Activated naive CD4-positive, alpha-beta T cell treated with anti-CD3 and anti-CD28 coated beads, Interleukin-2, amount 50 U/mL, for 24 hours (primary cell): ENCODE measurements around the gene MON1B.
"Not testable (repeated sequence)": the region's sequence is repeated elsewhere in the genome, so short reads cannot be mapped to it uniquely, and the experiment has no call there.

Experiments
- H3K27ac Mint-ChIP-seq: one replicate; pipeline ENCODE4 v1.8.0; 2021; ENCODE audit warnings: mild to moderate bottlenecking, mixed read lengths
- H3K27me3 Mint-ChIP-seq: one replicate; pipeline ENCODE4 v1.8.0; 2021; ENCODE audit warnings: mixed read lengths
- H3K36me3 Mint-ChIP-seq: one replicate; pipeline ENCODE4 v1.8.0; 2021; ENCODE audit warnings: mixed read lengths
- H3K4me1 Mint-ChIP-seq: one replicate; pipeline ENCODE4 v1.8.0; 2021; ENCODE audit warnings: mixed read lengths
- H3K4me3 Mint-ChIP-seq: one replicate; pipeline ENCODE4 v1.8.0; 2021; ENCODE audit warnings: mild to moderate bottlenecking, mixed read lengths
- H3K9me3 Mint-ChIP-seq: one replicate; pipeline ENCODE4 v1.8.0; 2021; ENCODE audit warnings: mixed read lengths

The MON1B gene

DNA sequence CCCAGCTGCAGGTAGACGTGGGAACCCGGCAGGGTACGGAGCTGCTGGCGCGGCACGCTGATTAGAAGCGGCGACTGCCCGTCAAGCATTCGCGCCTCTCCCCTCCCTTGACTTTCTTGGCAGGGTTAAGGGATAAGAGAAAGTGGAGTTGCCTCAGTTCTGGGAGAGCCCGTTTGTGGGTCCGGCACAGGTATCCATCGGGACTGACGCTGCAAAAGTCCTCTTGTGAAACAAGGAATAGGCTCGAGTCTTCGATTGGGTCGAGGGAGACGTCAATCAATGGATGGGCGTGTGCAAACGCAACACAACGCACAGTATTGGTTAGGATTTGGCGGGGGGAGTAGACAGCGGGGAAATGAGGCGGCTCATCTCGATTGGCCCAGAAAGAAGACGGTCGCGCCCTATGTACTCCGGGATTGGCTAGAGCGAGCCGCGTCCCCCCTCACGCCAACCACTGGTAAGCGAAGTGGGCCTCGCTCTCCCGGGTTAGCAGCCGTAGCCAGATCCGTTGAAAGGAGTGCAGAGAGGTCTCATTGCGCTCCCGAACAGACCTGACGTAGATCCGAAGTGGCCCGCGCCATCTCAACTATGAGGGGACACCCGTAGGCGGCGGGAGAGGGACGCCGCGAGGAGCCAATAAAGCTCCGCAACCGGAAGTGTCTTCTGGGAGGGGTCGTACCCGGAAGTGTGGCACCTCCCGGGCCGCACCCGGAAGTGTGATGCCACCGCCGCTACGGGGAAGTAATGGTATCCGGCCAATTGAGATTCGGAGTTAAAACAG, at the start of gene MON1B:
Gene MON1B (plus strand): TSS at position 713 of the 781 bp plus-strand sequence. CDS start 296 bp downstream, outside the sequence.
- H3K4me1 Mint-ChIP-seq: peaks cover 46% of the 10 kb centered on the region
- H3K9me3 Mint-ChIP-seq: no peaks in the 10 kb centered on the region
- H3K27ac Mint-ChIP-seq: peak within 1 kb of the TSS; percentile 99
- peaks cover 3% of the 10 kb centered on the region for H3K27me3 Mint-ChIP-seq
- H3K36me3 Mint-ChIP-seq: peaks cover 22% of the 10 kb centered on the region
- peak within 1 kb of the TSS; percentile 93 for H3K4me3 Mint-ChIP-seq

- Mint-ChIP-seq H3K36me3 (no peaks in the 10 kb centered on the region), H3K27ac (no peak overlapping the region), H3K9me3 (peaks cover 15% of the 10 kb centered on the region), H3K27me3 (peaks cover 10% of the 10 kb centered on the region), H3K4me1 (no peaks in the 10 kb centered on the region), H3K4me3 (no peak overlapping the region)
Observed at GRCh38 chr16:77143364-77143763, 47.6 kb upstream of the MON1B start.

- H3K9me3 Mint-ChIP-seq: peaks cover 15% of the 10 kb centered on the region
- H3K36me3 Mint-ChIP-seq: no peaks in the 10 kb centered on the region
- peaks cover 11% of the 10 kb centered on the region for H3K27me3 Mint-ChIP-seq
- no peak overlapping the region for H3K4me3 Mint-ChIP-seq
- no peak overlapping the region for H3K27ac Mint-ChIP-seq
- H3K4me1 Mint-ChIP-seq: no peaks in the 10 kb centered on the region
Observed at GRCh38 chr16:77148121-77148520, 42.9 kb upstream of the MON1B start.

- no peaks in the 10 kb centered on the region for H3K4me1 Mint-ChIP-seq
- no peak overlapping the region for H3K27ac Mint-ChIP-seq
- peaks cover 23% of the 10 kb centered on the region for H3K27me3 Mint-ChIP-seq
- no peaks in the 10 kb centered on the region for H3K9me3 Mint-ChIP-seq
- H3K36me3 Mint-ChIP-seq: no peaks in the 10 kb centered on the region
- no peak overlapping the region for H3K4me3 Mint-ChIP-seq
Observed at GRCh38 chr16:77157346-77158058, 33.5 kb upstream of the MON1B start.

- H3K27me3 Mint-ChIP-seq: peaks cover 24% of the 10 kb centered on the region
- H3K4me1 Mint-ChIP-seq: no peaks in the 10 kb centered on the region
- no peaks in the 10 kb centered on the region for H3K9me3 Mint-ChIP-seq
- H3K36me3 Mint-ChIP-seq: no peaks in the 10 kb centered on the region
- H3K4me3 Mint-ChIP-seq: no peak overlapping the region
- H3K27ac Mint-ChIP-seq: no peak overlapping the region
Observed at GRCh38 chr16:77158293-77158692, 32.7 kb upstream of the MON1B start.

DNA sequence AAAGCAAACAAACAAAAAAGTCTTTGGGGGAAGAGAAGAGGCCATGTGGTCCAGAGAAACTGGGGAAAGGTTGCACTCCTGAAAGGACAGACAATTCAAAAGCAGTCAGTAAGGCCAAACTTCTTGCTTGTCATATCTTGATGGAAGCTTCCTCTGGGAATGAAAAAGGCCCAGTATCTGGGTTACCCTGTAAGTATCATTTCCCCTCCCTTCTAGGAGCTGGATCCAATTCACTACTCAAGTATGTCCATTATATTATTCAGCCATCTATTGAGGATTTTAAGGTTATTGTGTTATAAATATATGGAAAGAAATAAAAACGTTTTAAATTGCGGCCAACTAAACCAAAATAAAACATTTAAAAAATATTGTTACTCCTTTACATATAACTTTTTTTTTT, 26.0 kb upstream of the MON1B start:
- no peaks in the 10 kb centered on the region for H3K36me3 Mint-ChIP-seq
- no peak overlapping the region for H3K27ac Mint-ChIP-seq
- no peaks in the 10 kb centered on the region for H3K4me1 Mint-ChIP-seq
- H3K4me3 Mint-ChIP-seq: no peak overlapping the region
- H3K27me3 Mint-ChIP-seq: peaks cover 19% of the 10 kb centered on the region
- H3K9me3 Mint-ChIP-seq: no peaks in the 10 kb centered on the region

DNA sequence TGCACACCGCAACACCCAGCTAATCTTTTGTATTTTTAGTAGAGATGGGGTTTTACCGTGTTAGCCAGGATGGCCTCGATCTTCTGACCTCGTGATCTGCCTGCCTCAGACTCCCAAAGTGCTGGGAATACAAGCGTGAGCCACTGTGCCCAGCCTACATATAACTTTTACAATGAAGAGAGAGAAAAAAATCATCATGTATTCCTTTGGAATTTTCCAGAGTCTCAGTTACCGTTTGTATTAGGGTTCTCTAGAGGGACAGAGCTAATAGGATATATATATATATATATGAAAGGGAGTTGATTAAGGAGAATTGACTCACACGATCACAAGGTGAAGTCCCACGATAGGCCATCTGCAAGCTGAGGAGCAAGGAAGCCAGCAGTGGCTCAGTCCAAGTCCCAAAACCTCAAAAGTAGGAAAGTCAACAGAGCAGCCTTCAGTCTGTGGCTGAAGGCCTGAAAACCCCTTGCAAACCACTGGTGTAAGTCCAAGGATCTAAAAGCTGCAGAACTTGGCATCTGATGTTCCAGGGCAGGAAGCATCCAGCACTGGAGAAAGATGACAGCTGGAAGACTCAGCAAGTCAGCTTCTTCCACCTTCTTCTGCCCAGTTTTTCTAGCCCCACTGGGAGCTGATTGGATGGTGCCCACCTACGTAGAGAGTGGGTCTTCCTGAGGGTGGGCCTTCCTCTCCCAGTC, 25.3 kb upstream of the MON1B start:
- peaks cover 22% of the 10 kb centered on the region for H3K27me3 Mint-ChIP-seq
- not testable (repeated sequence) for H3K9me3 Mint-ChIP-seq, H3K4me3 Mint-ChIP-seq, H3K36me3 Mint-ChIP-seq, H3K4me1 Mint-ChIP-seq, H3K27ac Mint-ChIP-seq

DNA sequence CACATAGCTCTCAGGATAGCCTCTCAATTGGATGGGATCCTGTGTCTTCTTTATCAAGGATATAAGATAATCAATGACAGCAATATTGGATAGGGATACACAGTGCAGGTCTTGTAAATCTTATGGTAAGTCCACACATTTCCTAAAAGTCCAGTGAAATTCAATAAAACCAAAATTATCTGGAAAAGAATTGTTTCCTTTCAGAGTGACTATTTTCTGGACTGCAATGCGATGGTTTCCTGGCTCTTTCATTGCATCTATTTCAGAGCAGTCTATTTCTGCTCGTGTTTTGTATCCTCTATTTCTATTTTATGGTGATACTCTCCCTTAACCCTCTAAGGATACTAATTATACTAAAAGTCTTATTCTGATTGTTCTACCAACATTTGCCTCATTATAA, 24.3 kb upstream of the MON1B start:
- Mint-ChIP-seq H3K4me3 (no peak overlapping the region), H3K27ac (no peak overlapping the region), H3K9me3 (no peaks in the 10 kb centered on the region), H3K4me1 (no peaks in the 10 kb centered on the region), H3K27me3 (peaks cover 22% of the 10 kb centered on the region), H3K36me3 (no peaks in the 10 kb centered on the region)

GRCh38 chr16:77168901-77169300, 22.1 kb upstream of the MON1B start:
- no peaks in the 10 kb centered on the region for H3K4me1 Mint-ChIP-seq
- no peaks in the 10 kb centered on the region for H3K9me3 Mint-ChIP-seq
- peaks cover 20% of the 10 kb centered on the region for H3K27me3 Mint-ChIP-seq
- no peaks in the 10 kb centered on the region for H3K36me3 Mint-ChIP-seq
- no peak overlapping the region for H3K4me3 Mint-ChIP-seq
- no peak overlapping the region for H3K27ac Mint-ChIP-seq

GRCh38 chr16:77169650-77170236, 21.2 kb upstream of the MON1B start:
- Mint-ChIP-seq H3K27ac (no peak overlapping the region), H3K36me3 (no peaks in the 10 kb centered on the region), H3K27me3 (peaks cover 19% of the 10 kb centered on the region), H3K4me3 (no peak overlapping the region), H3K4me1 (no peaks in the 10 kb centered on the region), H3K9me3 (no peaks in the 10 kb centered on the region)

DNA sequence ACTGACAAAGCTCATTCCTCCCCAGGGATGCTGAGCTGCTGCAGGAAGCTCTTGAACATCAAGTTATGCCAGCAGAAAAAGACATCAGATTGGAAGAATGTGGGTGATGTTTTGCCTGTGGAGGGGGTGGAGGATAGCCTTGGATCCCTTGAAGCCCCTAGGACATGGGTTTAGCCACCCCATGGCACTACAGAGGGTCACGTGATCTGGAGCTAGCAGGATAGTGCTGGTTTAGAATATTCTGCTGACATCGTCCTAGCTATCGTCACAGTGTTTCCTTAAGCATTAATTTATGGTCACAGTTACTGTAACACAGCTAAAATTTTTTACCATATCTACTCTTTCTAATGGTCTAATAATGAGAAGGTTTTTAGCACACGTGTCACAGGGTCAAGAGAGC, 20.2 kb upstream of the MON1B start:
- Mint-ChIP-seq H3K36me3 (no peaks in the 10 kb centered on the region), H3K4me3 (no peak overlapping the region), H3K27me3 (peaks cover 22% of the 10 kb centered on the region), H3K9me3 (no peaks in the 10 kb centered on the region), H3K4me1 (no peaks in the 10 kb centered on the region), H3K27ac (no peak overlapping the region)

DNA sequence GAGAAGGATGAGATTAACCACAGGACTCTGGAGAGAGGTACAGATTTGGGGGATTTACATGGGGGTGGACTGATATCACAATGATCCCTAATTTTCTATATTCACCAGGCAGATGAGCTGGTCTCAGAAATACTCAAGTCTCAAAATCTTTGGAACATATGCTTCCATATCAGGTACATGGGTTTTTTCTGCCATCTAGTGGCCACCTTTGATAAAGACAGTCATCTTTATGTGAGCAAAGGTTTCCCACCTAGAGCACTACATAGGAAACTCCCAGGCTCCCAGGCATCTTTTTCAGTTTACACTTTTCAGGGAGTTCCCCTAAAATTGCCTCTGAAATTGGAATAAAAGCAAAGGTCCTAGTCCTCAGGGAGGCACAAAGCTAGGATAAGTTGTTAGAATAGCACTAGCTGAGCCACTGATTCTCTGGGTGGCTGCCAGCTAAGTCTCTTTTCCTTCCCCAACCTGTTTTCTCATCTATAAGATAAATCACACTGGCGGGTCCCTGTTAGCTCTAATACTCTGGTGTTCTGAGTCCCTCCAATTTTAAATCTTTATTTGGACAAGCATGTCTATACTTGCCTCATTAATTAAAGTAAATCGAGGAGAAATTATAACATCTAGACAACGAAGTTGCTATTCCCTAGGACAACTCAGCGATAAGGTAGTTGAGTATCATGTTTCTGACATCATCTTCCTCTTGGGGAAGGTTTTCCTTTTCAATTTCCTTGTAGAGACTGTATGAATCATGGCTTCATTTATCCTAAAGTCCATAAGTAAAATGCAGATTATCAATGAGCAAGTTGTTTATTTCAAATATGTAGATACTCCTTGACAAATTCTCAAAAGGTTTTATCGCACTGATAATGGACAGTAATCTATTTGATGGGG, 19.0 kb upstream of the MON1B start:
- peaks cover 22% of the 10 kb centered on the region for H3K27me3 Mint-ChIP-seq
- H3K36me3 Mint-ChIP-seq: no peaks in the 10 kb centered on the region
- H3K4me1 Mint-ChIP-seq: no peaks in the 10 kb centered on the region
- H3K4me3 Mint-ChIP-seq: no peak overlapping the region
- no peaks in the 10 kb centered on the region for H3K9me3 Mint-ChIP-seq
- no peak overlapping the region for H3K27ac Mint-ChIP-seq

DNA sequence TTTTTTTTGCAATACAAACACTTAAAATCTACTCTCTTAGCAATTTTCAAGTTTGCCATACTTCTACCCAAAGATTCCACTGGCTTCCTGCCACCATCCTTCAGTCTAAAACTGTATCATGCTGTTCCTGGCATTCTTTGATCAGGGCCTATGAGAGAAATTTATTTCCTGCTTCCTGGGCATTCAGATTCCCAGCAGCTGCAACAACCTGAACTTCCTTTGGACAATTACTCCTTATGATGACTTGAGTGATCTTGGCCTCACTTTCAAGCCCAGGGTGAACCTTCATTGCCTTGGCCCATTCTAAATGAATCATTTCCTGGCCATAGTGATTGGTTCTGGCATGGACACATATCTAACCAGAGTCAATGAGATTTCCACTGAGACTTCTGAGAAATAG, 18.0 kb upstream of the MON1B start:
- H3K36me3 Mint-ChIP-seq: no peaks in the 10 kb centered on the region
- H3K4me1 Mint-ChIP-seq: no peaks in the 10 kb centered on the region
- peaks cover 22% of the 10 kb centered on the region for H3K27me3 Mint-ChIP-seq
- H3K27ac Mint-ChIP-seq: no peak overlapping the region
- H3K9me3 Mint-ChIP-seq: no peaks in the 10 kb centered on the region
- no peak overlapping the region for H3K4me3 Mint-ChIP-seq

DNA sequence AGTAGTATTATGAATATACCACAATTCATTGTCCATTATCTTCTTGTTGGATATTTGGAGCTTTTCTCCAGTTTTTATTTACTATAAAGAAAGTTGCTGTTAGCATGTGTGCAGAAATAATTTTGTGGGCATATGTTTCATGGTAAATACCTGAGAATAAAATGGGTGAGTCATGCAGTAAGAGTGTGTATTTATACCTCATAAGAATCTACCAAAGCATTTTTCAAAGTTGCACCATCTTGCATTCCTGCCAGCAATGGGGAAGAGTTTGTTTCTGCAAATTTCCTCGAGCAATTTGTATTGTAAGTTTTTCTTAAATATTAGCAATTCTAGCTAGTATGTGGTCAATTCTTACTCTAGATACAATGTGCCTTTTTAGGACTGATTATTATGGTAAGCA, 7.9 kb upstream of the MON1B start:
- Mint-ChIP-seq H3K36me3 (no peaks in the 10 kb centered on the region), H3K4me3 (no peak overlapping the region)

GRCh38 chr16:77186298-77186697, 4.7 kb upstream of the MON1B start:
- H3K9me3 Mint-ChIP-seq, H3K4me3 Mint-ChIP-seq, H3K27me3 Mint-ChIP-seq, H3K27ac Mint-ChIP-seq, H3K36me3 Mint-ChIP-seq: not testable (repeated sequence)
- H3K4me1 Mint-ChIP-seq: peaks cover 13% of the 10 kb centered on the region

More for the DNA sequence above, 7.9 kb upstream of the MON1B start:
- Mint-ChIP-seq H3K4me1 (no peaks in the 10 kb centered on the region), H3K27ac (no peak overlapping the region), H3K27me3 (peaks cover 9% of the 10 kb centered on the region), H3K9me3 (no peaks in the 10 kb centered on the region)
